HG03354 (cell line): Measurements from ENCODE around the gene ZBTB40.

Experiments
- ATAC-seq: cut with Tn5 transposase; IDR thresholded peaks from one replicate; pipeline ENCODE4 v1.9.1; 2021; ENCODE audit warnings: mild to moderate bottlenecking; ENCODE audit not compliant: unreplicated experiment, poor library complexity, severe bottlenecking

The ZBTB40 gene

GRCh38 chr1:22570140-22570909 is 118.7 kb downstream of the ZBTB40 start:
- ATAC-seq, result no peak

- no peak for ATAC-seq
Observed at GRCh38 chr1:22572818-22573217, 121.2 kb downstream of the ZBTB40 start.

- ATAC-seq, result no peak
Observed at GRCh38 chr1:22573237-22573636, 121.6 kb downstream of the ZBTB40 start.

- ATAC-seq, result no peak
Observed at GRCh38 chr1:22575532-22576149, 124.0 kb downstream of the ZBTB40 start.

- ATAC-seq, result no peak
Observed at GRCh38 chr1:22576150-22576544, 124.5 kb downstream of the ZBTB40 start.

- no peak for ATAC-seq
Observed at GRCh38 chr1:22576617-22577016, 125.0 kb downstream of the ZBTB40 start.

- no peak for ATAC-seq
Observed at GRCh38 chr1:22578732-22579361, 127.2 kb downstream of the ZBTB40 start.

GRCh38 chr1:22579541-22580155 is 128.0 kb downstream of the ZBTB40 start:
- ATAC-seq, result no peak
